ENCODE results near the gene AGFG1. TPM values are rescaled to one million over a fixed set of nuclear protein-coding genes. Genes with fewer than 3 reads are reported as not detected.

Gene AGFG1
- polyA plus RNA-seq, 4 donors = 45.3 to 116 (median 58.9) TPM

DNA sequence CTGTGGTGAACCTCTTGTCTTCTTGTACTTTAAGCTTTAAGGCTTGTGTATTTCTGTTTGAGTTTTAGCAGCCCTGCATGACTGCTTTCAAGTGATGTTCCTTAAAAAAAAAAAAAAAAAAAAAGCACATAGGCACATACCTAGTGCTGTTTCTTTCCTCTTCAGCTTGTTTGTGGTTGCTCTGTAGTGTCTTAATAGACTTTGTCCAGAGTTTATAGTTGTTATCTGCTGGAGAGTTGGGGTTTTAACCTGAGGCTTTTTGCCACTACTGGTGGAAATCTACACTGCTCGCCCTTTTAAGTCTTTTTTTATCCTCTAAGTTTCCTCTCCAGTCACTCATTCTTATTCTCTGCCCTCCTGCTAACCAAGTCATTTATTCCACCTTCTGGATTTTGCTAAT, 34.5 kb downstream of the AGFG1 start:
- no peak overlapping the region for H3K4me3 ChIP-seq (ENCODE audit: low read depth in 1 of 3, low read length in 3 of 3)
- peaks cover 12 to 39% (median 31%) of the 10 kb centered on the region in 3 donors for H3K4me1 ChIP-seq (ENCODE audit: control insufficient read depth in 3 of 3, insufficient read depth in 2 of 3, low read depth in 1 of 3, low read length in 2 of 3)
- peak overlapping the region in 2 of 3 donors; percentile 16 to 34 for H3K27ac ChIP-seq (ENCODE audit: low read depth in 1 of 3, low read length in 2 of 3)
- H3K27me3 ChIP-seq (ENCODE audit: control insufficient read depth in 3 of 3, insufficient read depth in 3 of 3, low read length in 3 of 3) = no peaks in the 10 kb centered on the region
- WGBS, 3 donors = 14 to 48% (median 45%) methylated on average over 1 of the region's 1 CpG
- no peaks in the 10 kb centered on the region for H3K9me3 ChIP-seq (ENCODE audit: control insufficient read depth in 2 of 2, insufficient read depth in 1 of 2, low read depth in 1 of 2, low read length in 1 of 2)
- peak; percentile 42 to 57 for DNase-seq
- H3K36me3 ChIP-seq (ENCODE audit: control insufficient read depth in 3 of 3, insufficient read depth in 2 of 3, low read depth in 1 of 3, low read length in 3 of 3) = peaks cover 0 to 17% (median 1%) of the 10 kb centered on the region in 3 donors
- no peak for FAIRE-seq

DNA sequence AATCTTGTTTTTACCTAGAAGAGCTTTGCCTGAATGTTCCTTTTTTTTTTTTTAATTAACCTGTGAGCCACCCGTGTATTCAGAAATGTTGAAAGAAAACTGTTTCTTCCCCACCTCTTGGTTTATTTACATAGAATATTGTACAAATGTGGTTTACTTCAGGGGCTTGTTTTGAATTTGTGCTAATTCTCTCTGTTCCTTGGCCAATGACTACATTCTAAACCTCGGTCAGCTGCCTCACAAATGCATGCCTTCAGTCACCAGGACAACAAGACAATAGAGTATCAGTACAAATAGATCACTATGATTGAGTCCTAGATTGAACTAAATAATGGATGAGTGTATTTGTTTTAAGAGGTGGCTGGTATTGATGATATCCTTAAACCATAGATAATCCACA, 36.0 kb downstream of the AGFG1 start:
- Histone ChIP-seq H3K4me3 (ENCODE audit: low read depth in 1 of 3, low read length in 3 of 3) (no peak overlapping the region), H3K9me3 (ENCODE audit: control insufficient read depth in 2 of 2, insufficient read depth in 1 of 2, low read depth in 1 of 2, low read length in 1 of 2) (no peaks in the 10 kb centered on the region), H3K27me3 (ENCODE audit: control insufficient read depth in 3 of 3, insufficient read depth in 3 of 3, low read length in 3 of 3) (no peaks in the 10 kb centered on the region), H3K36me3 (ENCODE audit: control insufficient read depth in 3 of 3, insufficient read depth in 2 of 3, low read depth in 1 of 3, low read length in 3 of 3) (peaks cover 0 to 6% (median 0%) of the 10 kb centered on the region in 3 donors), H3K27ac (ENCODE audit: low read depth in 1 of 3, low read length in 2 of 3) (no peak overlapping the region), H3K4me1 (ENCODE audit: control insufficient read depth in 3 of 3, insufficient read depth in 2 of 3, low read depth in 1 of 3, low read length in 2 of 3) (peaks cover 12 to 45% (median 28%) of the 10 kb centered on the region in 3 donors)
- DNase-seq (no peak), FAIRE-seq (no peak)
- WGBS, 3 donors = 73 to 88% (median 83%) methylated on average over 2 of the region's 2 CpGs

DNA sequence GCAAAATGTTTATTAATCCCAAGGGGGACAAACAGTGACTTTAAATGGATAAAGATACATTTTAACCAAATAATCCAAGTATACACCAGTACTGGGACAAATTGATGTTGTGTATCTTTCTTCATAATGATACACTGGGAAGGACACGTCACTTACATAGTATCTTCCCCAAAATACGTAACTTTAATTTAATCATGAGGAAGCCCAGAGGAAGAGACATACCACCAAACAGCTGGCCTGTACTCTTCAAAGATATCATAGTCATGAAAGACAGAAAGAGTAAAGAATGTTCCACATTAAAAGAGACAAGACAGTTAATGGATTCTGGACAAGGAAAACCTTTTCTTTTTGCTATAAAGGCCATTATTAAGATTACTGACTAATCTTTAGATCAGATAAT, 37.1 kb downstream of the AGFG1 start:
- no peak for FAIRE-seq
- Histone ChIP-seq H3K4me3 (ENCODE audit: low read depth in 1 of 3, low read length in 3 of 3) (no peak overlapping the region), H3K27ac (ENCODE audit: low read depth in 1 of 3, low read length in 2 of 3) (no peak overlapping the region), H3K36me3 (ENCODE audit: control insufficient read depth in 3 of 3, insufficient read depth in 2 of 3, low read depth in 1 of 3, low read length in 3 of 3) (peaks cover 0 to 6% (median 0%) of the 10 kb centered on the region in 3 donors), H3K27me3 (ENCODE audit: control insufficient read depth in 3 of 3, insufficient read depth in 3 of 3, low read length in 3 of 3) (no peaks in the 10 kb centered on the region), H3K4me1 (ENCODE audit: control insufficient read depth in 3 of 3, insufficient read depth in 2 of 3, low read depth in 1 of 3, low read length in 2 of 3) (peaks cover 7 to 36% (median 22%) of the 10 kb centered on the region in 3 donors), H3K9me3 (ENCODE audit: control insufficient read depth in 2 of 2, insufficient read depth in 1 of 2, low read depth in 1 of 2, low read length in 1 of 2) (no peaks in the 10 kb centered on the region)
- WGBS, 3 donors = 90 to 98% (median 91%) methylated on average over 2 of the region's 2 CpGs
- no peak for DNase-seq

DNA sequence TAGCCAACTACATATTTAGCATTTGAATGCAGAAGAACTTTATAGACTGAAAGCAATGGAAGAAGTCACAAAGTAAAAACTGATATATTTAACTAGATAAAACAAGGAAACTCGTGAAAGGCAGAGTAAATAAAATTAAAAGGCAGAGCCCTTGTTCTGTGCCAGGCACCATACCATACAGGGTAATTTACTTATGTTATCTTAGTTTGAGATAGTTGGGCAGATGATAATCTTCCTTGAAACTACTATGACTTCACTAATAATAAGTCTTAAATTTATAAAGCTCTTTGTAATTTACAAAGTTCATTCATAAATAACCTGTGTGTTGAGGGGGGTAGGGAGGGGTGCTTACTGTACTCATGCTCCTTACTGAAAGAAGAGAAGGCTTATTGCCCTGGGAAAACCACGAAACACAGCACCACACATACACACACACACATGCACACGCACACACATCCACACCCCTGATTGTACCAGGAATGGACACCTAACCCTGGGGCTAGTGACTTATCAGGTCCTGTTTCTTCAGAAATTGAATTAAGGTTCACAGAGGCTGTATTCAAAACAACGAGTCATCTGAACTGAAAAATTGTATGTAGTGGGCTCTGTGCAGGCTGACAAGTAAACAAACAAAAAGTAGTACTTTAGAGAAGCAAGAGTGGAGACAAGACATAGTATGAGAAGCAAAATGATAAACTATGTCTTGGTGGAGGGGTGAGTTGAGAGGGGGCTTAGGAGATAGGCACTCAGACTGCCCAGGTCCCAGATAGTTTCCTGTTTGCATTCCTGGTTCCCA, 38.1 kb downstream of the AGFG1 start:
- WGBS, 3 donors = 33 to 56% (median 51%) methylated on average over 4 of the region's 4 CpGs
- DNase-seq (peak; percentile 18 to 20), FAIRE-seq (no peak)
- Histone ChIP-seq H3K36me3 (ENCODE audit: control insufficient read depth in 3 of 3, insufficient read depth in 2 of 3, low read depth in 1 of 3, low read length in 3 of 3) (peaks cover 0 to 9% (median 0%) of the 10 kb centered on the region in 3 donors), H3K4me1 (ENCODE audit: control insufficient read depth in 3 of 3, insufficient read depth in 2 of 3, low read depth in 1 of 3, low read length in 2 of 3) (peaks cover 7 to 33% (median 19%) of the 10 kb centered on the region in 3 donors), H3K4me3 (ENCODE audit: low read depth in 1 of 3, low read length in 3 of 3) (no peak overlapping the region), H3K27me3 (ENCODE audit: control insufficient read depth in 3 of 3, insufficient read depth in 3 of 3, low read length in 3 of 3) (no peaks in the 10 kb centered on the region), H3K9me3 (ENCODE audit: control insufficient read depth in 2 of 2, insufficient read depth in 1 of 2, low read depth in 1 of 2, low read length in 1 of 2) (no peaks in the 10 kb centered on the region), H3K27ac (ENCODE audit: low read depth in 1 of 3, low read length in 2 of 3) (peak overlapping the region in 1 of 3 donors; percentile 17)

DNA sequence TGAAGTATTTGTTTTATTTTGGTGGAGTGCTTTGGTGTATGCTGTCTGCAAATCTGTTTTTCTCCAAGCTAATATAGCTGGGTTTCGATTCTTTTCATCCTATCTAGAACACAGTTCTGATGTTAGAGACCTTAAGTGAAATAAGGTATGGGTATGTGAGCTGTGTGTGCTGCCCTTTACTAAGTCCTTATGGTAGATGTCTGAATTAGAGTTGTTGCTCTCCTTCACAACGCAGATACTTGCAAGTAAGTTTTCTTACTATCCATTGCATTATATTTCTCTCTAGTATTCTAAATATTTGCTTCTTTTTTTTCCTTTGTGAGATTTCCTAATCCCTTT, 38.6 kb downstream of the AGFG1 start:
- H3K36me3 ChIP-seq (ENCODE audit: control insufficient read depth in 3 of 3, insufficient read depth in 2 of 3, low read depth in 1 of 3, low read length in 3 of 3) = peaks cover 0 to 9% (median 0%) of the 10 kb centered on the region in 3 donors
- 68 to 78% (median 75%) methylated on average over 2 of the region's 2 CpGs for WGBS, 3 donors
- DNase-seq = no peak
- H3K4me1 ChIP-seq (ENCODE audit: control insufficient read depth in 3 of 3, insufficient read depth in 2 of 3, low read depth in 1 of 3, low read length in 2 of 3) = peaks cover 7 to 33% (median 19%) of the 10 kb centered on the region in 3 donors
- no peaks in the 10 kb centered on the region for H3K9me3 ChIP-seq (ENCODE audit: control insufficient read depth in 2 of 2, insufficient read depth in 1 of 2, low read depth in 1 of 2, low read length in 1 of 2)
- no peak overlapping the region for H3K27ac ChIP-seq (ENCODE audit: low read depth in 1 of 3, low read length in 2 of 3)
- no peak overlapping the region for H3K4me3 ChIP-seq (ENCODE audit: low read depth in 1 of 3, low read length in 3 of 3)
- no peaks in the 10 kb centered on the region for H3K27me3 ChIP-seq (ENCODE audit: control insufficient read depth in 3 of 3, insufficient read depth in 3 of 3, low read length in 3 of 3)
- no peak for FAIRE-seq

DNA sequence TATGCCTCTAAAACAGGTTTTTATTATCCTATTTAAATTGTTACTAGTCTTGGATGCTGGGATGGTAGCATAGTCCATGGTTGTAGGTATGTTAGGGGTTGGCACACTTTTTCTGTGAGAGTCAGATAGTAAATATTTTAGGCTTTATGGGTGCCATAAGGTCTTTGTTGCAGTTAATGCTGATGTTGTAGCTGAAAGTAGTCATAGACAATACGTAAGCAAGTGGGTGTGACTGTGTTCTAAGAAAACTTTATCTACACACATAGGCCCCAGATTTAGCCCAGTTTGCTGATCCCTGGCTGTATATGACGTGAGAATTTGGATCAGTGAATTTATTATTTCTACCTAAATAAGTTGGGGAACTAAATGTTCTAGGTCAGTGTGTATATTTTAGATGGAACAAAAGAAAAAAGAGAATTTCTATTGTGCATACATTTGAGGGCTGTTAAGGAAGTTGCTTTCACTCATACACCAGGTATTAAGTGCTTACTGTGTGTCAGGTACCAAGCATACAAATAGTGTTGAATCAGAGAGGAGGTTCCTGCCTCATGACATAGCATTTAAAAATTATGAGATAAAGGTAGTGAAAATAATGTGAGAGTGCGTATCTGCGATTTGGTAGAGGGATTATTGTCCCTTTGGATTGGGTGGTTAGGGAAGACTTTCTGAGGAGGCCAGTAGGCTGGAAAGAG, 39.4 kb downstream of the AGFG1 start:
- DNase-seq = peak in 1 of 2 donors; percentile 18
- WGBS, 3 donors = 78 to 89% (median 82%) methylated on average over 4 of the region's 4 CpGs
- no peaks in the 10 kb centered on the region for H3K27me3 ChIP-seq (ENCODE audit: control insufficient read depth in 3 of 3, insufficient read depth in 3 of 3, low read length in 3 of 3)
- no peak overlapping the region for H3K4me3 ChIP-seq (ENCODE audit: low read depth in 1 of 3, low read length in 3 of 3)
- FAIRE-seq = no peak
- no peaks in the 10 kb centered on the region for H3K9me3 ChIP-seq (ENCODE audit: control insufficient read depth in 2 of 2, insufficient read depth in 1 of 2, low read depth in 1 of 2, low read length in 1 of 2)
- H3K36me3 ChIP-seq (ENCODE audit: control insufficient read depth in 3 of 3, insufficient read depth in 2 of 3, low read depth in 1 of 3, low read length in 3 of 3) = peaks cover 0 to 9% (median 1%) of the 10 kb centered on the region in 3 donors
- no peak overlapping the region for H3K27ac ChIP-seq (ENCODE audit: low read depth in 1 of 3, low read length in 2 of 3)
- peaks cover 5 to 28% (median 14%) of the 10 kb centered on the region in 3 donors for H3K4me1 ChIP-seq (ENCODE audit: control insufficient read depth in 3 of 3, insufficient read depth in 2 of 3, low read depth in 1 of 3, low read length in 2 of 3)

DNA sequence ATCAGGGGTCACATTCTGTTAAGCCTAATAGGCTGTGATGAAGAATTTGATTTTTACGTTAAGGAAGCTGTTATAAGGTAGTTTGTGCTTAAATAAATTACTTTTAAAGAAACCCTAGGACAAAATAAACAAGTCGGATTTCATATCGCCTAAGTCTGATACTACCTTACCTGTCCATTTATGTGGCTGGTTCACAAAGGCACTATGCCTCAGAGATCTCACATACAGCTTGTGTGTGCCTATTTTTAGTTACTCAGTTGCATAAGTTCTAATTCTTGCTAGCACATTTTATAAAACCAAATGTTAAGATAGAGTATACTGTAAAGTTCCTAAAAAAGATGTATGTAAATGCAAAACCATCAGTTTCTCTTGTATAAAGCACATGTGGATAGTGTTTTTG, 40.0 kb downstream of the AGFG1 start:
- Histone ChIP-seq H3K9me3 (ENCODE audit: control insufficient read depth in 2 of 2, insufficient read depth in 1 of 2, low read depth in 1 of 2, low read length in 1 of 2) (no peaks in the 10 kb centered on the region), H3K27me3 (ENCODE audit: control insufficient read depth in 3 of 3, insufficient read depth in 3 of 3, low read length in 3 of 3) (no peaks in the 10 kb centered on the region), H3K36me3 (ENCODE audit: control insufficient read depth in 3 of 3, insufficient read depth in 2 of 3, low read depth in 1 of 3, low read length in 3 of 3) (peaks cover 0 to 9% (median 1%) of the 10 kb centered on the region in 3 donors), H3K27ac (ENCODE audit: low read depth in 1 of 3, low read length in 2 of 3) (no peak overlapping the region), H3K4me3 (ENCODE audit: low read depth in 1 of 3, low read length in 3 of 3) (no peak overlapping the region), H3K4me1 (ENCODE audit: control insufficient read depth in 3 of 3, insufficient read depth in 2 of 3, low read depth in 1 of 3, low read length in 2 of 3) (peaks cover 1 to 24% (median 11%) of the 10 kb centered on the region in 3 donors)
- WGBS, 3 donors = 86 to 90% (median 86%) methylated on average over 3 of the region's 3 CpGs
- no peak for FAIRE-seq
- no peak for DNase-seq

DNA sequence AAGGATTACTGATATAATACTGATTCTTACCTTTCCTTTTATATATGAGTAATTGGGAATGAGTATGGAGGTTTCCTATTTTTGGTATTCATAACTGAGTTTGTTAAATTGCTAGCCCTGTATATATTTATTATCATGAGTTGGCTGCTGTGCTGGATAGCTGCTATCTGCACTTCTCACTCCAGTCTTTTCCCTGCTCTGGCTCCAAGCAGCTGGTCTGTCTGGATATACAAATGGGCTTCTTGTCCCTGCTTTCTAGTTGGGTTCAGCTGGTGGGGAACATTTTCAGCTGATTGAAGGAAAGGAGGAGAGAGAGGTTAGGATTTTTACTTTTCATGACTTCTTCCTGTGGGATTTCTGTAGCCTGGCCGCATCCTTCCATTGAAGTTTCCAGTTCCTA, 41.2 kb downstream of the AGFG1 start:
- DNase-seq (no peak), FAIRE-seq (no peak)
- Histone ChIP-seq H3K27me3 (ENCODE audit: control insufficient read depth in 3 of 3, insufficient read depth in 3 of 3, low read length in 3 of 3) (no peaks in the 10 kb centered on the region), H3K4me1 (ENCODE audit: control insufficient read depth in 3 of 3, insufficient read depth in 2 of 3, low read depth in 1 of 3, low read length in 2 of 3) (peaks cover 0 to 20% (median 13%) of the 10 kb centered on the region in 3 donors), H3K9me3 (ENCODE audit: control insufficient read depth in 2 of 2, insufficient read depth in 1 of 2, low read depth in 1 of 2, low read length in 1 of 2) (no peaks in the 10 kb centered on the region), H3K36me3 (ENCODE audit: control insufficient read depth in 3 of 3, insufficient read depth in 2 of 3, low read depth in 1 of 3, low read length in 3 of 3) (peaks cover 0 to 6% (median 1%) of the 10 kb centered on the region in 3 donors), H3K4me3 (ENCODE audit: low read depth in 1 of 3, low read length in 3 of 3) (no peak overlapping the region), H3K27ac (ENCODE audit: low read depth in 1 of 3, low read length in 2 of 3) (no peak overlapping the region)
- 73 to 80% (median 74%) methylated on average over 1 of the region's 1 CpG for WGBS, 3 donors

Data from small intestine (tissue), 7 donors.